Measurements from ENCODE around the gene F10.

DNA sequence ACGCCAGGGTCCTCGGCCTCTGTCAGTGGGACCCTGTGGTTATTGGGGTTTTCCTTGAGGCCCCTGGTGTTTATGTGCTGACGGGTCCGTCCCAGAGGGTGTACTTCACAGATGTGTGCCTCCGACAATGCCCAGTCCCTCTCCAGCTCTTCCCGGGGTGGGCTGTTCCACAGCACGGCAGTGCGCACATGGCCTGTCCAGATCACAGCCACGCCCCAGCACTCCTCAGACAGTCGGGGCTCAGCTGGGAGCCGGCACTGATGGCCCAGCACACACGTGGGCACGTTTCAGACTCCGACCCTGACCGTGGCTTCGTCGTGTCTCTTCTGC lies 33.9 kb upstream of the F10 start:
- TF ChIP-seq, protein P1, sequence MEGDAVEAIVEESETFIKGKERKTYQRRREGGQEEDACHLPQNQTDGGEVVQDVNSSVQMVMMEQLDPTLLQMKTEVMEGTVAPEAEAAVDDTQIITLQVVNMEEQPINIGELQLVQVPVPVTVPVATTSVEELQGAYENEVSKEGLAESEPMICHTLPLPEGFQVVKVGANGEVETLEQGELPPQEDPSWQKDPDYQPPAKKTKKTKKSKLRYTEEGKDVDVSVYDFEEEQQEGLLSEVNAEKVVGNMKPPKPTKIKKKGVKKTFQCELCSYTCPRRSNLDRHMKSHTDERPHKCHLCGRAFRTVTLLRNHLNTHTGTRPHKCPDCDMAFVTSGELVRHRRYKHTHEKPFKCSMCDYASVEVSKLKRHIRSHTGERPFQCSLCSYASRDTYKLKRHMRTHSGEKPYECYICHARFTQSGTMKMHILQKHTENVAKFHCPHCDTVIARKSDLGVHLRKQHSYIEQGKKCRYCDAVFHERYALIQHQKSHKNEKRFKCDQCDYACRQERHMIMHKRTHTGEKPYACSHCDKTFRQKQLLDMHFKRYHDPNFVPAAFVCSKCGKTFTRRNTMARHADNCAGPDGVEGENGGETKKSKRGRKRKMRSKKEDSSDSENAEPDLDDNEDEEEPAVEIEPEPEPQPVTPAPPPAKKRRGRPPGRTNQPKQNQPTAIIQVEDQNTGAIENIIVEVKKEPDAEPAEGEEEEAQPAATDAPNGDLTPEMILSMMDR (conservative IDR thresholded peaks at IDR 0.05), result no peak
- TF ChIP-seq EZH2 (IDR thresholded peaks at IDR 0.05; ENCODE audit: low read depth), result no peak

All from PC-9 (cell line).